Smooth muscle cell of the brain vasculature (primary cell): ENCODE measurements around the gene SPTSSB.

Experiments used
- DNase-seq: peaks from one replicate; pipeline ENCODE4 v3.0.0-alpha.2; 2012; ENCODE audit warnings: low read depth, low spot score

The SPTSSB gene

DNA sequence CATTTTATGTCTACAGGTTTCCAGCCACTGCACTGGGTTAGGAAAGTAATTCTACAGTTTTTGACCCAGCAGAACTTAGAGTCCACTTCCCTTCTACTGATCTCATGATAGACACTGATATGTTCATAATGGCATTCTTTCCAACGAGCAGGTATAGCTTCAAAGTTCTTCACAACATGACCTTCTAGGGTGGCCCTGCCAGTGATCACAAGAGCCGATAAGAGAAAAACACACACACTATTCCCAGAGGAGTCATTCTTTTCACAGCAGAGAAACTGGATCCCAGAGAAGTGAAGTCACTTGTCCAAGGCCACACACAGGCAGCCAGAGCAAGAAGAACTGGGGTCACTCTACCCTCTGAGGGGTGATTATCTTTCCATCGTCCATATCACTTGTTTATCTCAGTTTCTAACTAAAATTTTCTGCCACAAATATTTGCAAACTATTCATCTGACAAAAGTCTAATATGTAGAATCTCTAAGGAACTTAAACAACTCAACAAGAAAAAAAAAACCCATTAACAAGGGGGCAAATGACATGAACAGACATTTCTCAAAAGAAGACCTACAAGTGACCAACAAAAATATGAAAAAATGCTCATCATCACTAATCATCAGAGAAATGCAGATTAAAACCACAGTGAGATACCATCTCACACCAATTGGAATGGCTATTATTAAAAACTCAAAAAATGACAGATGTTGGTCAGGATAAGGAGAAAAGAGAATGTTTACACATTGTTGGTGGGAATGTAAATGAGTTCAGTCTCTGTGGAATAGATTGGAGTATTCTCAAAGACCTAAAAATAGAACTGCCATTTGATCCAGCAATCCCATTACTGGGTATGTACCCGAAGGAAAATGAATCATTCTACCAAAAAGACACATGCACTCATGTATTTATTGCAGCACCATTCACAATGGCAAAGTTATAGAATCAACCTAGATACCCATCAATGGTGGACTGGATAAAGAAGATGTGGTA, 31.5 kb downstream of the SPTSSB start:
- DNase-seq: no peak

- no peak for DNase-seq
Measured at GRCh38 chr3:161337311-161337710, 34.0 kb downstream of the SPTSSB start.

DNA sequence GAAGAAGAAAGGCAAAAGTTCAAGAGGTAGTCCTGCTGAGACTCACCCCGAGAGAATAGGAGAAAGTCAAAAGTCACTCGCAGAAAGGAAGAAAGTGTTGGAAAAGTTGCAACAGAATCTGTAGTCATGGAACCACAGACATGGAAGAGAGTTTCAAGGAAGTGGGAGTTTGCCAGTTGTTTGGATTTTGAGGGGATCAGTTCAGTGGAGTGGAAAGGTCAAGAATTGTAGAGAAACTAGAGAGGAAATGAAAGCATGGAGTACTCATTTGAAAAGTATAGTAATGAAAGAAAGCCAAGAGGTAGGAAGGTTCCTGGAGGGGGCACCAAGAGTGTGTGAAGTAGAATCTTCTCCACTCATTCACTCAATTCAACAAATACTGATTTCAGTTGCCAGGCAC, 34.7 kb downstream of the SPTSSB start:
- DNase-seq: no peak

- no peak for DNase-seq
Measured at GRCh38 chr3:161333696-161334095, 37.6 kb downstream of the SPTSSB start.

- DNase-seq: no peak
Measured at GRCh38 chr3:161332792-161333191, 38.5 kb downstream of the SPTSSB start.

DNA sequence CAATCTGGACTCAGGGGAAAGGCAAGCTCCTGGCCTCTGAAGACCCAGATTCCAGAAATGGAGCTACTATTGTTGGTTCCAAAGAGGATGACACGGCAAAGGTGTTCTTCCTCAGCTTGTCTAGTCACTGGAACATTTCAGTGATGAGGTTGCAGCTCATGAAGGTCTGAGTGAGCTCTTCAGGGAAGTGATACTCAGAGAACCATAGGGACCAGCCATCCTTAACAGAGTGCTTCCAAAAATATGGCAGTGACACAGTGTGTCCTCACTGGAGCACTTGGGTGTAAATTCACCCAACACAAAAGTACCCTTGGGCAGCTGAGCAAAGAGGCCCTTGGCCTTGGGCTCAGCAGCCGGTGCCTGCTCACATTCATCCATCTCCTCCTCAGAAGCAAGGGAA, 46.3 kb downstream of the SPTSSB start:
- DNase-seq: no peak

GRCh38 chr3:161323926-161324621, 47.2 kb downstream of the SPTSSB start:
- DNase-seq: no peak

- no peak for DNase-seq
Measured at GRCh38 chr3:161322781-161323568, 48.3 kb downstream of the SPTSSB start.

GRCh38 chr3:161320837-161321236, 50.5 kb downstream of the SPTSSB start:
- DNase-seq: no peak

- DNase-seq: no peak
Measured at GRCh38 chr3:161319867-161320266, 51.5 kb downstream of the SPTSSB start.

- no peak for DNase-seq
Measured at GRCh38 chr3:161317077-161317476, 54.2 kb downstream of the SPTSSB start.

DNA sequence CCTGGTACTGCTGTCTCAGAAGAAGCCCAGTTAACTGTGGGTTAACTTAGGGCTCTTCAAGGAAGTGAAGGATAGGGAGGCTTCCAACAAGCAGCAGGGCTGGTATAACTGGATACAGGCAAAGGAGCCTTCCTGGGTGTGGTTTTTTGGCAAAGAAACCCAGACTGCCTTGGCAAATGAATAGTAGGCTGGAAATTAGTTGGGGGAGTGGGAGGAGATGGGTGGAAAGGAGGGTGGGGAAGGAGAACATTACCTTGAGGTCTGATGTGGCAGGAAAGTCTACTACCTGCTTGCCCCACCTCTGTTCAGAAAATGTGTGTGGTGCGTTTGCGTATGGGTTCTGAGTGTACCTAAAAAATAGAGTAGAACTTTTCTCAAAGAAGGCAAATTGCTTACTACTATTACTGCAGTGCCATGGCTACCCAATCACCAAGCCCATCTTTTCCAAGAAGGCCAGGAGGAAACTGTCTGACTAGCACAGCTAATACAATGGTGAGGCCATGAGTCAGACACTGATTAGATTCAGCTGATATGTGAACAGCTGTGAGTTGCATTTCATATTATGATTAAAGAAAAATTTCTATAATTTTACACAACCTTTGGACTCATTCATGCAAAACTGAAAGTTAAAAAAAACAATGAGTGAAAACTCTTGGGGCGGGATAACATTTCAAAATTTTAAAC, 55.2 kb downstream of the SPTSSB start:
- DNase-seq: no peak

DNA sequence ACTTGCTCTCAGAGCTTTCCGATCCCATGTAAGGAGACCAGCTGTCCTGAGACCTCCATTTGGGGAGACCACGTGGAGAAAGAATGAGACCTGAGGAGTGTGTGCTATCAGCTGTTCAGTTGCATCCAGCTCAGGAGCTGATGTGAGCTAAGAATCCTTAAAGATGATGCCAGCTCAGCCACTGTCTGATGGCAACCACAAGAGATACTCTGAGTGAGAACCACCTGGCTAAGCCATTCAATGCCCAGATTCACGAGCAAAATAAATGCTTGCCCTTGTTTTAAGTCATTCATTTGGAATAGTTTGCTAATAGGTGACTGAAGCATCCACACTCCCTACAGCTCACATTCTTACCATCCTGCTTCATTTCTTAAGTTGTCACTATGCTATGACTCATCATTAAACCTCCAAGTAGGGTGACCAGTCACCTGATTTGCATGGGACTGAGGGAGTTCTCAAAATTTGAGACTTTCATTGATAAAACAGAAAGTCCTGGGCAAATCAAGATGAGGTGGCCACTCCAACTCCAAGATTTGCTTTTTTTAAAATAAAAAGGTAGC, 56.4 kb downstream of the SPTSSB start:
- no peak for DNase-seq

DNA sequence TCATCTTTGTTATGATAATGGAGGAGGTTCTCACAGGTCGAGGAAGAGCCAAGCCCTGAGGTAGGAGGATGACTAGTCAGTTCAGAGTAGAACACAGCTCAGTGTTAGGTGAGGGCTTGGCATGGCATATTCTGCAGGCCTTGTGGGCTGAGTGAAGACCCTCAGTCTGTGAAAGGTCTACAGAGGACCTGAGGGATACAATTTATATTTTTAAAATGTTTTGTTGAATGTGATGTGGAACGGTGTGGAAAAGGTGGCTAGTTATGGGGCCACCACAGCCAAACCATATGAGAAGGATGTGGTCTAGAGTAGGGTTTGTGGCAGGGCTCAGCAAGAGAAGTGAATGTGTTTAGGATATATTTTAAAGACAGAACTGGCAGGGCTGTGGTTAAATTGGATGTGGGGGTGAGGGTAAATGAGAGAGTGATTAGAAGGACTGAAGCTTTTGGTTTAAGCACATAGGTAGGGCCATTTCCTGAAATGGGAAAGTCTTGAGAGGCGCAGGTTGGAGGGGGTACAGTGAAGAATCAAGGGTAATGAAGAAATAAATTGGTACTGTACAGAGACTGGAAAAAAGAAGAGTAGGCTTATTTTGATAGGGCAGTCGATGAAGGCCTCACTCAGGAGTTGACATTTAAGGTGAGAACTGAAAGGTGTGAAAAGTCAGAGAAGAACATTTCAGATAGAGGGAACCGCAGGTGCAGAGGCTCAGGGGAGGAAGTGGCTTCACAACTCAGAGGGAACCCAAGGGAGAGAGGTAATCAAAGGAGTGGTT, 60.5 kb downstream of the SPTSSB start:
- DNase-seq: no peak

DNA sequence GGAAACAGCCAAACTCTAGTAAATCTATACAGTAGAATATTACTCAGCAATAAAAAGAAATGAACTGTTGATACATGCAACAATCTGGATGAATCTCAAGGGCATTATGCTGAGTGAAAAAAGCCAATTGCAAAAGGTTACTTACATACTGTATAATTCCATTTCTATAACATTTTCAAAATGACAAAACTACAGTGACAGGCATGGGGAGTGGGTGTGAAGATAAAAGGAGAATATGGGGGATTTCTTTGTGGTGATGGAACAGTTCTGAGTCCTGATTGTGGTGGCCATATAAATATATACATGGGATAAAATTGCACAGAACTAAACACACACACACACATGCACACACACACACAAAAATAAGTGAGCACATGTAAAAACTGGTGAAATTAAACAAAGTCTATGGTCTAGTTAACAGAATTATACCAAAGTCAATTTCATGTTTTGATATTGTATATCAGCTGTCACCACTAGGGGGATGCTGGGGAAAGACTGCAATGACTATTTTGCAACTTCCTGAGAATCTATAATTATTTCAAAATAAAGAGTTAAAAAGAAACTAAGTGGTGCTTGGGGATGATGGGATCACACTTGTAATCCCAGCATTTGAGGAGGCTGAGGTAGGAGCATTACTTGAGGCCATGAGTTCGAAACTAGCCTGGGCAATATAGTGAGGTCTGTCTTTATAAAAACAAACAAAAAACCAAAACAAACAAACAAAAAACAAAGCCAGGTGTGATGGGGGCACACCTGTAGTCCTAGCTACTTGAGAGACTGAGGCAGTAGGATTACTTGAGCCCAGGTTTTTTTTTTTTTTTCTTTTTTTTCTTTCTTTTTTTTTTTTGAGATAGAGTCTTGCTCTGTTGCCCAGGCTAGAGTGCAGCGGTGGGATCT, 66.0 kb downstream of the SPTSSB start:
- DNase-seq: peak; percentile 2

- DNase-seq: no peak
Measured at GRCh38 chr3:161296814-161297213, 74.5 kb downstream of the SPTSSB start.

DNA sequence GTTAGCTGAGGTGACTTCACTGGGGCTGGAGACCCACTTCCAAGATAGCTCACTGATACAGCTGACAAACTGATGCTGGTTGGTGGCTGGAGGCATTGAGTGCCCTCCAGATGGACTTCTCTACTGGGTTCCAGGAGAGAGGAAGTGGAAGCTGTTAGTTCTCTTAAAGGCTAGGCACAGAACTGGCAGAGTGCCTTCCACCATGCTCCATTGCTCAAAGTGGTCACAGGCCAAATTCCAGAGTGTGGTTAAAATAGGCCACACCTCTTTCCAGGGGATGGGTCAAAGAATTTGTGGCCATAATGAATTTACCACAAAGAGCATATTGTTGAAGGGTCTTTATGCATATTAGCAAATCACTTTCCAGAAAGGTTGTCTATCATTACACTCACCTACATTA, 76.0 kb downstream of the SPTSSB start:
- no peak for DNase-seq
